GM18526 (cell line): ENCODE data around the gene TTC12.

Experiments used
- POLR2A ChIP-seq: IDR thresholded peaks from 3 replicates; pipeline ENCODE4 v1.6.1; 2011; ENCODE audit not compliant: insufficient read length; ENCODE audit errors: extremely low read depth

Gene TTC12

DNA sequence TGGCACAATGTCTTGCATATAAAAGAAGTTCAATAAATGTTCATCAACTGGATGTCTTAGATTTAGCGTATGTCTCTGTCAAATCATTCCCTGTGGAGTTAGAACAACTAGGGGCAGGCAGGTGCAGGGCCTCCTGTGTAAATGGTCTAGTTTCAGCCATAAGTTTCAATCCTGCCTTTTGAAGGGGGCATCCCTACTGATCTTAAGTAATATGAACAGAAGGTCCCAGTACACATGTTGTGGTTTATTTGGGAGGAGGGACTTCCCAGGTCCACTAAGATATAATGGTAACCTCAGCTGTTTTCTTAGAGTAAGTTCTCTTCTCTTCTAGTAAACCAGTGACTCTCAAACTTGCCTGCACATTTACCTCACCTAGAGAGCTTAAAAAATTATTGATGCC lies 19.8 kb downstream of the TTC12 start:
- TF ChIP-seq POLR2A = no peak

GRCh38 chr11:113338730-113339129 lies 24.3 kb downstream of the TTC12 start:
- TF ChIP-seq POLR2A = no peak

- no peak for TF ChIP-seq POLR2A
Measured at GRCh38 chr11:113339929-113340589, 25.7 kb downstream of the TTC12 start.

- no peak for TF ChIP-seq POLR2A
Measured at GRCh38 chr11:113341388-113342165, 27.2 kb downstream of the TTC12 start.

- TF ChIP-seq POLR2A = no peak
Measured at GRCh38 chr11:113345978-113346377, 31.6 kb downstream of the TTC12 start.

DNA sequence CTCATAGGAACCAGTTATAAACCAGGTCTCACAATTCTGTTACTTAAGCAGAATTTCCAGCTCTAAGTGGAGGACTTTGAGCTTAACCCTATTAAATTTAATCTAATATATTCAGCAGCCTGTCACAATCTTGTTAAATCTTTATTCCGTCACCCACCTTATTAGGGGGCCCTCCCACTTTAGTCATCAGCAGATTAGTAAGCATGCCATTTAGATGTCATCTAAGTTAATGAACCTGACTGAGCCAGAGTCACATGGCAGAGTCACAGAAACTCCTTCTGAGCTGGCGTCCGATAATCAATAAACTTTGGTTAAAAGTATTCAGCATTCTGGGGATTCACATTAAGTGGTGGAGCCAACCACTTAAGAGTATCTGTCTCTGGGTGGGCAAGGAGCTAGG lies 35.1 kb downstream of the TTC12 start:
- TF ChIP-seq POLR2A = no peak

DNA sequence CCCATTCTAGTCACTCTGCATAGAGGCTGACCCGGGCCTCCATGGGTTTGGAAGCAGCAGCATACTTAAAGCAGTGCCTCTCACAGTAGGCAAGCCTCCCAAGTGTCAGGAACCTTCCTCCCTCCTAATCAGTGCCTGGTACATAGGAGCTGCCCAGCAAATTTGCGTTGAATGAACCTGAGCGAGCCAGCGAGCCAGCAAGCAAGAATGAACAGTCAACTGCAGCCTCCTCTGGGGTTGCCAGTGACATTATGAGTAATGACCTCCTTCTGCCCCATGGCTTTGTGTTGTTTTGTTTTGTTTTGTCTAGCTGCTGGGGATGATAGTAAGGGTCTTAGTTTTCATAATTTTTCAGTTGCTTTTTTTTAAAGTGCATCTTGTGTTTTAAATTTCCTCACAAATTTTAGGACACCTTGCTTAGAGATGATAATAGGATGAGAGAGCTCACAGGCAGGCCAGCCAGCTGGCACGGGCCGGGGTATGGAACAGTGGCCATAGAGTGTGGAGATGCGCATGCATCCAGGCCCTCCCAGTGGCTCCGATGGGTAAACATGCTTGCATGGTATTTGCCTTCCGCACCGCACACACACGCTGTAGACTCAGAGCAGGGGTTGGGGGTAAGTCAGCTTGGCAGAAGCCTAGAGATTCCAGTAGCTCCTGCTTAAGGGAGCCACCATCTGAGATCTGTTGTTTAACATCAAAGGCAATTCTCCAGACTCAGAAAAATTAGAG lies 36.1 kb downstream of the TTC12 start:
- TF ChIP-seq POLR2A = no peak

- no peak for TF ChIP-seq POLR2A
Measured at GRCh38 chr11:113351068-113351450, 36.7 kb downstream of the TTC12 start.

DNA sequence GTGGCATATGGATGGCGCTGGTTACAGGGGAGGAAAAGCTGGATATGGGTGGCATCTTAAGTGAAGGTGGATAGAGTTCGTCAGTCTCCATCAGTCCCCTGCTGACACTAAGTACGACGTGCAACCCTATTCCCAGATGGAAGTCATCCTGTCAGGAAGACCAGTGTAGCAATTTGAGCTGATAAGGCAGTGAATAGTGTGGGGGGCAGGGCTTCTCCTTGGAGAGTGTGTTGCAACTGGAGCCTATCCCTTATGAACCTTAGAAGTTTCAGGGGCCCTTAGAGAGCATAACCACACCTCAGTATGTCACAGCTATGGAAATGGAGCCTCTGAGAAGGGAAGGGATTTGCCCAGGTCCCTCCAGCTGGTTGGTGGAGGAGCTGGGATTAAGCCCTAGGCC lies 37.1 kb downstream of the TTC12 start:
- no peak for TF ChIP-seq POLR2A

DNA sequence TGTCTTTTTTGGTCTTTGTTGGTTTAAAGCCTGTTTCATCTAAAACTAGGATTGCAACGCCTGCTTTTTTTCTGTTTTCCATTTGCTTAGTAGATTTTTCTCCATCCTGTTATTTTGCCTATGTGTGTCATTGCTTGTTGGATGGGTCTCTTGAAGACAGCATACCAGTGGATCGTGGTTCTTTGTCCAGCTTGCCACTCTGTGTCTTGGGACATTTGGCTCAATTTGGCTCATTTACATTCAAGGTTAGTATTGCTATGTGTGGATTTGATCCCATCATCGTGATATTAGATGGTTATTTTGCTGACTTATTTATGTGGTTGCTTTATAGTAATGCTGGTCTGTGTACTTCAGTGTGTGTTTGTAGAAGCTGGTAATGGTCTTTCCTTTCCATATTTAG lies 41.8 kb downstream of the TTC12 start:
- no peak for TF ChIP-seq POLR2A

- no peak for TF ChIP-seq POLR2A
Measured at GRCh38 chr11:113363406-113363805, 49.0 kb downstream of the TTC12 start.

DNA sequence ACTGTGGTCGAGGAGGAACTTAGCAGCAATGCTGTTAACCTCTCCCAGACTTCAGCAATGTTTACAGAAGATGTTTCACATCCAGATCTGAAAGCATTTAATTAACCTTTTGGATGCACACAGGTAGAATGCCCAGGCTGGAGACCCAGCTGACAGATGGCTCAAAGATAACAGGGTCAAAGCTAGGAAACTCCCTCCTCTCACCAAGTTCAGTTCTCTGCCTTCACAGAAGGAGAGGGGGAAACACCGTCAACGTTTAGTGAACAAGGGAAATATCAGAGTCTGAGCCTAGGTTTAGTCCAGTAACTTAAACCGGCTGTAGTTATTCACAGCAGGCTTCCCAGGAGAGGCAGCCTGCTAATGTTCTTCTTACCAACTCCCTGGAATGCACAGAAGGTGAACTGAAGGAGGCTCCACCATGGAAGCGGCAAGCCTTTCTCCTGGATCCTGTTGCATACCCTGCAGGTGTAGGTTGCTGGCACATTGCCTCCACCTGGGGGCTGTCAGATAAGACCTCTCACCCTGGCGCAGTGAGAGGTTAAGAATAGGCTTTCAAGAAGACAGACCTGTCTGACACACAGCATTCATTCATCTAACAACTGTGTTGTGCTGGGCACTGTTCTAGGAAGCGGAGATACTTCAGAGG lies 49.7 kb downstream of the TTC12 start:
- no peak for TF ChIP-seq POLR2A

DNA sequence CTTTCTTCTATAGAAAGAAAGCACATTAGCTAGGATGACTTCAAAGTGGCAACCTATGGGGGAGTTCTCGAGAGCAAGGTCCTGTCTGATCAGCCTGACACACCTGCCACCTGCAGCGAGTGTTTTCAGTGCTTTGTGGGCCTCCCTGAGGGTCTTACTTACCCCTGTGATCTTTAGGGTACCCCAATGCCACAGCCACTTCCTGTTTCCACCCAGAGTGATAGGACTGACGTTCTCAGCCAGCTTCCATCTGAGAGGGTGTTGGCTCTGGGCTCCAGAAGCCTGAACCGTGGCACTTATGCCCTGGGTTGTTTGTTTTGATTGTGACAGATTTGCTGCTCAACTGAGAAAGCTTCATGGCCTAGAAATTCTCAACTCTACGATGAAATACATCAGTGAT lies 51.5 kb downstream of the TTC12 start:
- TF ChIP-seq POLR2A = no peak

DNA sequence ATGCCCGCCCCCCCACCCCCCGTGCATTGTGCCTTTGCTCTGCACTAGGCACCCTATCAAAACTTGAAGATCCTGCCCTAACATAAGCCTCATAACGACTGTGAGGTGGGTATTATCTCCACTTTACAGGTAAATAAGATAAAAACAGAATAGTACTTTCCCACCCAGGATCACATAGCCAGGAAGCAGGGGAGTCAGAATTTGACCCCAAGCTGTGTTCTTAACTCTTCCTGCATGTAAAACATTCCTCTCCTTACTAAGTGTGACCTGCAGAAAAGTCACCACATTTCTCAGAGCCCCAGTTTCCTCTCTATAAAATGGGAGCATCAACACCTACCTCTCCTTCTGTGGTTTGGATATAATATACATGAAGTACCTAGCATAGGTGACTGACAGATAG lies 55.0 kb downstream of the TTC12 start:
- no peak for TF ChIP-seq POLR2A

- TF ChIP-seq POLR2A = no peak
Measured at GRCh38 chr11:113370634-113371033, 56.3 kb downstream of the TTC12 start.

DNA sequence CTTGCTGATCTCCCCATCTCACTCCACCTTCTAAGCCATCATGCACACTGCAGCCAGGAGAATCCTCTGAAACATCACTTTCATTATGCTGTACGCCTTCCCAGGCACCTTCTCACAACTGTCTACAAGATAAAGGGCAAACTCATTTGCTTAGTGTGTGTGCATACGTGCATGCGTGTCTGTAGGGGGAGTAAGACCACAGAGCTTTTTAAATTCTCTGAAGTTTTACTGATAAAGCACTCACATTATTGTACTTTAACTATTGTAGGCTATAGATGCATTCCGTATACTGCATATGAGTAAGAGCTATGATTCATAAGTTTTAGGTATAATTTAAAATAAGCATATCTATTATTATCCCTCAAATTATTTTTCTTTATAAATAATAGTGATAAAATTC lies 57.9 kb downstream of the TTC12 start:
- TF ChIP-seq POLR2A = no peak
